ENCODE results near the gene ERO1B. TPM values are rescaled to one million over a fixed set of nuclear protein-coding genes. Genes with fewer than 3 reads are reported as not detected.
"Not testable (repeated sequence)": the region's sequence is repeated elsewhere in the genome, so short reads cannot be mapped to it uniquely, and the experiment has no call there.

Gene ERO1B
- total RNA-seq, 2 experiments from 2014 or later = 1.9 to 2.0 TPM

GRCh38 chr1:236315518-236315917, 33.8 kb upstream of the ERO1B start:
- Mint-ChIP-seq H3K36me3 (ENCODE audit: low read depth) (no peaks in the 10 kb centered on the region), H3K4me3 (no peak overlapping the region), H3K9me3 (peaks cover 1% of the 10 kb centered on the region), H3K27me3 (peaks cover 2% of the 10 kb centered on the region), H3K27ac (no peak overlapping the region), H3K4me1 (ENCODE audit: low read depth) (no peaks in the 10 kb centered on the region)
- TF ChIP-seq CTCF (IDR thresholded peaks at IDR 0.05) = no peak
- DNase-seq (no peak), ATAC-seq (no peak)
- intact Hi-C loops (cut with micrococcal nuclease) = no loop called here
- ChIA-PET POLR2A (no interaction called here), CTCF (no interaction called here)

GRCh38 chr1:236315092-236315491, 33.3 kb upstream of the ERO1B start:
- H3K27me3 Mint-ChIP-seq = peaks cover 2% of the 10 kb centered on the region
- no peak overlapping the region for H3K4me3 Mint-ChIP-seq
- H3K27ac Mint-ChIP-seq = no peak overlapping the region
- CTCF ChIA-PET = no interaction called here
- H3K36me3 Mint-ChIP-seq (ENCODE audit: low read depth) = no peaks in the 10 kb centered on the region
- DNase-seq (no peak), ATAC-seq (no peak)
- no peaks in the 10 kb centered on the region for H3K9me3 Mint-ChIP-seq
- TF ChIP-seq CTCF (IDR thresholded peaks at IDR 0.05) = no peak
- no peaks in the 10 kb centered on the region for H3K4me1 Mint-ChIP-seq (ENCODE audit: low read depth)
- intact Hi-C loops (cut with micrococcal nuclease) = no loop called here
- POLR2A ChIA-PET = no interaction called here

DNA sequence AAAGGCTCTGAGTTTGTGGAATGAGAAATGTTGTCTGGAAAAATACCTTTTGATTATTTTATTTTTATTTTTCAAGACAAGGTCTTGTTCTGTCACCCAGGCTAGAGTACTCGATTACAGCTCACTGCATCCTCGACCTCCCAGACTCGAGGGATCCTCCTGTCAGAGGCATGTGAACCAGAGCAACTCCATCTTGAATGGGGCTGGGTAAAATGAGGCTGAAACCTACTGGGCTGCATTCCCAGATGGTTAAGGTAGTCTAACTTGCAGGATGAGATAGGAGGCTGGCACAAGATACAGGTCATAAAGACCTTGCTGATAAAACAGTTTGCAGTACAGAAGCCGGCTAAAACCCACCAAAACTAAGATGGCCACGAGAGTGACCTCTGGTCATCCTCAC, 32.3 kb upstream of the ERO1B start:
- intact Hi-C loops (cut with micrococcal nuclease); H3K4me1 Mint-ChIP-seq (ENCODE audit: low read depth); H3K4me3 Mint-ChIP-seq; H3K9me3 Mint-ChIP-seq; H3K27ac Mint-ChIP-seq; H3K27me3 Mint-ChIP-seq; CTCF ChIA-PET; POLR2A ChIA-PET; ATAC-seq; H3K36me3 Mint-ChIP-seq (ENCODE audit: low read depth); DNase-seq: not testable (repeated sequence)

GRCh38 chr1:236313427-236313826, 31.7 kb upstream of the ERO1B start:
- H3K4me1 Mint-ChIP-seq (ENCODE audit: low read depth) = no peaks in the 10 kb centered on the region
- CTCF ChIA-PET = no interaction called here

GRCh38 chr1:236311040-236311439, 29.3 kb upstream of the ERO1B start:
- POLR2A ChIA-PET = no interaction called here
- CTCF ChIA-PET = interaction anchor here (0.6 kb wide), 1 partner anchor 21 kb away, joined by 4 read pairs; no protein-coding TSS in a partner anchor
- Mint-ChIP-seq H3K27ac (no peak overlapping the region), H3K36me3 (ENCODE audit: low read depth) (no peaks in the 10 kb centered on the region), H3K4me1 (ENCODE audit: low read depth) (no peaks in the 10 kb centered on the region), H3K9me3 (no peaks in the 10 kb centered on the region), H3K27me3 (peaks cover 2% of the 10 kb centered on the region), H3K4me3 (no peak overlapping the region)
- no peak for TF ChIP-seq CTCF (IDR thresholded peaks at IDR 0.05)
- intact Hi-C loops (cut with micrococcal nuclease) = no loop called here
- DNase-seq (peak; percentile 5), ATAC-seq (no peak)

More at GRCh38 chr1:236313427-236313826, 31.7 kb upstream of the ERO1B start:
- DNase-seq = no peak
- H3K27me3 Mint-ChIP-seq = peaks cover 2% of the 10 kb centered on the region
- POLR2A ChIA-PET = no interaction called here
- intact Hi-C loops (cut with micrococcal nuclease) = no loop called here
- no peak overlapping the region for H3K27ac Mint-ChIP-seq
- H3K4me3 Mint-ChIP-seq = no peak overlapping the region
- no peak for TF ChIP-seq CTCF (IDR thresholded peaks at IDR 0.05)
- H3K36me3 Mint-ChIP-seq (ENCODE audit: low read depth) = no peaks in the 10 kb centered on the region
- ATAC-seq = no peak
- H3K9me3 Mint-ChIP-seq = no peaks in the 10 kb centered on the region

DNA sequence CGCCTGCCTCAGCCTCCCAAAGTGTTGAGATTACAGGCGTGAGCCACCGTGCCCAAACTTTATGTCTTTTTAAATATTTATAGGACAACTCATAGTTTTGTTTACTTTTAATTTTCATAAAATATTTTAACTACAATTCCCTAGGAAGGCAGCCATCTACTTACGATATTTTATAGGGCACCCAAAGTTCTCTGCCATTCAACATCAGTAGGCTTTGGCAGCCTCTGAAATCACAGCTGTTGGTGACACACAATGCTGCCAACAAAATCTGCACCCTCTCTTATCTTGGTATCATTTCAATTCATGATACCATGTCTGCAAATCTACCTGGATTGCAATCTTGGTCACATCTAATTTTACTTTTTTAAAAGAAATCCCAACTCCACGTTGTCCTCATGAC, 27.1 kb upstream of the ERO1B start:
- no peaks in the 10 kb centered on the region for H3K9me3 Mint-ChIP-seq
- no peaks in the 10 kb centered on the region for H3K36me3 Mint-ChIP-seq (ENCODE audit: low read depth)
- ATAC-seq (no peak), DNase-seq (no peak)
- H3K4me3 Mint-ChIP-seq = no peak overlapping the region
- CTCF ChIA-PET = no interaction called here
- POLR2A ChIA-PET = no interaction called here
- H3K27ac Mint-ChIP-seq = no peak overlapping the region
- TF ChIP-seq CTCF (IDR thresholded peaks at IDR 0.05) = no peak
- intact Hi-C loops (cut with micrococcal nuclease) = no loop called here
- H3K4me1 Mint-ChIP-seq (ENCODE audit: low read depth) = no peaks in the 10 kb centered on the region
- H3K27me3 Mint-ChIP-seq = peaks cover 2% of the 10 kb centered on the region

All from activated CD8-positive, alpha-beta T cell treated with anti-CD3 and anti-CD28 coated beads for 36 hours (primary cell).